Daoy (cell line): ENCODE measurements around the gene FBXW5. TPM values are rescaled to one million over a fixed set of nuclear protein-coding genes. Genes with fewer than 3 reads are reported as not detected.

Source experiments
- DNase-seq: peaks from one replicate; pipeline ENCODE4 v3.0.0-alpha.2; 2015; ENCODE audit warnings: low read depth
- total RNA-seq: library from RNA; depleted of rRNA; stranded (reverse); fragments of >200 nt; shearing (Covaris generic); gene quantifications from 2 replicates; pipeline ENCODE4 v1.2.3, GENCODE V29; 2014

The FBXW5 gene
- total RNA-seq, 1 experiment from 2014 or later, result 99.2 TPM

DNA sequence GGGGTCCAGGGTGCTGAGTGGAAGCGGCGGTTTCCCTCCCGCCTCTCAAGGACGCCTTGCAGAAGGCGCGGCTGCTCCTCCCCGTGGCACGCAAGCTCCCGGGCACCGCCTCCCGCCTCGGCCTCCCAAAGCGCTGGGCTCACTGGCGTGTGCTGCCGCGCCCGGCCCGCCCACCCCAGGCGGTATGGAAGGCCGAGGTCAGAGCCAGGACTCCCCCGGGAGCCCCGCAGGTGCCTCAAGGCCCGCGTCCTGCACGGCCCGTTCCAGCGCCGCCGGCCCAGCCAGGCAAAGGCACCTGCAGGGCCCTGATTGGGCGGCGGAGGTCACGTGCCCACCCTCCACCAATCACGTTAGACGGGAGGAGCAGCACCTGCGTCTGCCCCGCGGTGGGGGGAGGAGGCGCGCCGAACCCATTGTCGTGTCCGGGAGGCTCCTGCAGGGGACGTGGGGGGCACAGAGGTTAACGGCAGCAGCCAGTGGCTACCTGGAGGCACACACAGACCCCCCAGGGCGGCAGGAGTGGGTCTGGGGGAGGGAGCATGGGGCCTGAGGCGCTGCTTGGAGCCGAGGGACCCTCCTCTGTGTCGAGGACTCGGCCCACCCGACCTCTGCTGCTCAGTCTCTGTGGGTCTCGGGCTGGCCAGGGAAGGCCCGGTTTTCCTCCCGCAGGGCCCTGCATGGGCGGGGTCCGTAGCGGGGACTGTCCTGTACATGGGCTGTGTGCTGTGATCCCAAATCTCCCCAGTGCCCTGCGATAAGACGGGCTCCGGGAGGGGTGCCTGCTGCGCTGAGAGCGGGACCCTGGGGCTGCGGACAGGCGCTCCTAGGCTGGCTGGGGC lies 5.5 kb upstream of the FBXW5 start:
- peak; percentile 98 for DNase-seq

DNA sequence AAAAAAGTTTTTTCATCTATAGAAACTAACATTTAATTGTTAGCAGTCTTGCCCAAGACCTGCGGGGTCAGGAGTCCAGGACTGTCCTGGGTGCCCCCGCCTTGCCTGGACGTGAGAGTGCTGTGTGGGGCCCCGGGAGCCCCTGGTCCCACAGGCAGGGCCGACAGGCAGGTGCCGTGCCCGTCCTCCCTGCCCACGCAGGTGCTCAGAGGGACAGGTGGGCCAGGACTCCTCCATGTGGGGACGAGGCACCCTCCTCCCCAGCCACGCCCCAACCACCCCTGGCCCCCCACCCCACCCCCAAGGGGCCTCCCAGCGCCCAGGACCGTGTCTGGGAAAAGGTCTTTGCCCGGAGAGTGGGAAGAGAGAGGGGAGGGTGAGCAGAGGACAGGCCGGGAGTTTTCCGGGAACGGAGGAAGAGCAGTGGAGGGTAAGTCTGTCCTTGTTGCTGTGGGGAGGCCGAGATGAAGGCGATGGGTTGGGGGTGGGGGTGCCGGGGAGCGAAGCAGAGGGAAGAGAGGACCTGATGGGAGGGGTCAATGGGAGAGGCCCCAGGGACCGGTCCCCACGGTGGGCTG lies 4.8 kb upstream of the FBXW5 start:
- no peak for DNase-seq

DNA sequence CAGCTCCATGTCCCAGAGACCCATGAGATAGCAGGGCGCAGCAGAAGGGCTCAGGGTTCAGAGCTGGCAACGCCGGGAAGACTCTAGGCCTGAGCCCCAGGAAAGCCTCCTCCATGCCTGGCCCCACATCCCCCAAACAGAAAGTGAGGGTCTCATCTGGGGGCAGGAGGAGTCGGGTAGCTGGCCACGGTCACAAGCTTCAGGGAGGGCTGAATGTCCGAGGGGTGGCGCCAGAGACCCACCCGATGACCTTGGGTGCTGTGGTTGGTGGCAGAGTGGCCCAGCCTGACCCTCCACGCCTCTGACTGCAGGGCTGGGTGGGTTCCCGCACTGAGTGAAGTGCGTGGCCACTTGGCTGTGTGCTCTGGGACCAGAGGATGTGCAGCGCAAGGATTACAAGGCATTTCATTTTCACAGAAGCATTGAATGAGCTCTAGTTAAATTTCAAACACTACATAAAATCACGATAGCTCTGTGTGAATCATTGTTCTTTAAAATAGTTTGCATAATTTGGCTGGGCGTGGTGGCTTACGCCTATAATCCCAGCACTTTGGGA lies 3.5 kb upstream of the FBXW5 start:
- peak; percentile 67 for DNase-seq

DNA sequence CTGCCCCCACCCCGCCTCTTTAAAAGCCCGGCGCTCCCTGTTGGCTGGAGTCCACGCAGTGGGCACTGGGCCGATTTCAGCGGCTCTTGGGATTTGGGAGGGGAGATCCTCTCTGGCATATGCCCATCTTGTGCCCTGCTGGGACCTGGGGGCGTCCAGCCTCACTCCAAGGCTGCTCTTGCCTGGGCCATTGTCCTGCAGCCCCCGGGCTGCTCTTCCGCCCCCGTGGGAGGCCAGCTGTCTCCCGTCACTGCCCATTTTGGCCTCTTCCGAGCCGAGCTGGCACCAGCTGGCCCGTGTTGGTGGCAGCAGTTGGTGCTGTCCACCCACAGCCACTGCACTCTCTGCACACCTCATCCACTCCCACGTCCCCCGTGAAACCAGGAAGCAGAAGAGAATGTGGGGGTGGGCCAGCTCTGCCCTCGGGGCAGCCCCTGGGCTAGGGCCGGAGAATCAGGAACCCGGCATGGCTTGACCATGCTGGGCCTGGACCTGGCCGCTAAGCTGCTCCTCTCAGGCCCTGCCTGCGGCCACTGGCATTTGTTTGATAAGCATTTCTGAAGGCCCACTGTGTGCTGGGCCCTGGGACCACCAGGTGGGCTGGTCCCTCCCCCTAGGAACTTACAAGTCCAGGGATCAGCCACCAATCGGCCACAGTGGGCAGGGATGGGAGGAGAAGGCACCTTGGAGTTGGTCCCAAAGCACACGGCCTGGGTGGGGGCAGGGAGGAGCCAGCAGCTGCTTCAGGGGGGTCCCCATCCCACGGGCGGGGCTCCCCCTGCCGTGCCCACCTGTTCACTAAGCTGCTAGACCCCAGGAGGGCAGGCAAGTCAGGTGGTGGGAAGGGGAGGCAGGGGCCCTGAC lies 2.7 kb upstream of the FBXW5 start:
- DNase-seq, result no peak

DNA sequence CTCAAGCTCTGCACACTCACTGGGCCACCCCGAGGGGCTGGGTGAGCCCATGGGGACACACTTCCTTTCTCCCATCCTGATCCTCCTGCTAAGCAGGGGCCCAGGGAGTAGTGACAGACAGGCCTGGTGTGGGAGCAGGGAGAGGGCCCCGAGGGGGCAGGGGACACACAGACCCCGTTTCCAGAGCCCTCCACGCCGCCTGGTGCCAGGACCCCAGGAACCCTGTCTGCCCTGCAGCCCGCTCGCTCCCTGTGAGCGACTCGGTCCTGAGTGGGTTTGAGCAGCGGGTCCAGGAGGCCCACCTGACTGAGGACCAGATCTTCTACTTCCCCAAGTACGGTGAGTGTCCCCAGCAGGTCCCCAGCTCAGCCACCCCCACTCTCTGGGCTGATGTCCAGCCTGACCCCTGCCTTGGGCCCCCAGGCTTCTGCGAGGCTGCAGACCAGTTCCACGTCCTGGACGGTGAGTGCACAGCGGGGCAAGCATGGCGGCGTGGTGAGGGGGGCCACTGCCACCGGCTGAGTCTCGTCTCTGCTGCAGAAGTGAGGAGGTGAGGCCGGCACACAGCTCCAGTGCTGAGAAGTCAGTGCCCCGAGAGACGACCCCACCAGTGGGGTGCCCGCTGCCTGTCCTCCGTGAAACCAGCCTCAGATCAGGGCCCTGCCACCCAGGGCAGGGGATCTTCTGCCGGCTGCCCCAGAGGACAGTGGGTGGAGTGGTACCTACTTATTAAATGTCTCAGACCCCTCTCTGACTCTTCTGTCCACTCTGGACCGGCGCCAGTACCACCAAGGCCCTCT lies 1.9 kb upstream of the FBXW5 start:
- DNase-seq, result no peak

DNA sequence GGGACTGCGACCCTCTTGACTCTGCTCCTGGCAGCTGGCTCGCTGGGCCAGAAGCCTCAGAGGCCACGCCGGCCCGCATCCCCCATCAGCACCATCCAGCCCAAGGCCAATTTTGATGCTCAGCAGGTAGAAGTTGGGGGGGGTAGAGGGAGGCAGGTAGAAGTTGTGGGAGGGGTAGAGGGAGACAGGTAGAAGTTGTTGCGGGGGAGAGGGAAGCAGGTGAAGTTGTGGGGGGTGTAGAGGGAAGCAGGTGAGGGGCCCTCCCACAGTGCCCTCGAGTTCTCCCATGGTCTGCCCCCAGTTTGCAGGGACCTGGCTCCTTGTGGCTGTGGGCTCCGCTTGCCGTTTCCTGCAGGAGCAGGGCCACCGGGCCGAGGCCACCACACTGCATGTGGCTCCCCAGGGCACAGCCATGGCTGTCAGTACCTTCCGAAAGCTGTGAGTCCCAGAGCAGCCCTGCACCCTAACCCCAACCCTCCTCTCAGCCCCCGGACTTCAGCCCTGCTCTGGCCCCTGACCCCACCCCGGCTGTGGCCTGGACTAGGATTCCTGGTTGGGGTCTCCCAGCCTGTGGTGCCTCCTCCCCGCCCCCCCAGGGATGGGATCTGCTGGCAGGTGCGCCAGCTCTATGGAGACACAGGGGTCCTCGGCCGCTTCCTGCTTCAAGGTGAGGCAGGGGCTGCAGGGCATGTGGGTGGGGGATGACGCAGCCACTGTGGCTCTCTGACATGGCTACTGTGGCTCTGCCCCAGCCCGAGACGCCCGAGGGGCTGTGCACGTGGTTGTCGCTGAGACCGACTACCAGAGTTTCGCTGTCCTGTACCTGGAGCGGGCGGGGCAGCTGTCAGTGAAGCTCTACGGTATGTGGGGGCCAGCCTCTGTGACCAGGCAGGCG lies 1.0 kb upstream of the FBXW5 start:
- no peak for DNase-seq

DNA sequence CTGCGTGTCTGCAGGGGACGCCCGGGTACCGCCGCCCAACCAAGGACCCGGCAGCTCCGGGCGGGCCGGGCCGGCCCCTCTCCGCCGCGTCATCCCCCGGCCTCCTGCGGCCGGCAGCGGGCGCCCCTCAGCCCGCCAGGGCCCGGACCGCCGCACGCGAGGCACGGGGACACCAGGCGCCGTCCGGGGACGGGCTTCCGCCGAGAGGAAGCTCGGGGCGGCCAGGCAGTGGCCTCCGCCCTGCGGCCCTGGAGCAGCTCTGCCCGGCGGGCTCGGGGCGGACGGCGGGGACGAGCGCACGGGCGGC lies 373 bp downstream of the FBXW5 start:
- DNase-seq, result no peak

DNA sequence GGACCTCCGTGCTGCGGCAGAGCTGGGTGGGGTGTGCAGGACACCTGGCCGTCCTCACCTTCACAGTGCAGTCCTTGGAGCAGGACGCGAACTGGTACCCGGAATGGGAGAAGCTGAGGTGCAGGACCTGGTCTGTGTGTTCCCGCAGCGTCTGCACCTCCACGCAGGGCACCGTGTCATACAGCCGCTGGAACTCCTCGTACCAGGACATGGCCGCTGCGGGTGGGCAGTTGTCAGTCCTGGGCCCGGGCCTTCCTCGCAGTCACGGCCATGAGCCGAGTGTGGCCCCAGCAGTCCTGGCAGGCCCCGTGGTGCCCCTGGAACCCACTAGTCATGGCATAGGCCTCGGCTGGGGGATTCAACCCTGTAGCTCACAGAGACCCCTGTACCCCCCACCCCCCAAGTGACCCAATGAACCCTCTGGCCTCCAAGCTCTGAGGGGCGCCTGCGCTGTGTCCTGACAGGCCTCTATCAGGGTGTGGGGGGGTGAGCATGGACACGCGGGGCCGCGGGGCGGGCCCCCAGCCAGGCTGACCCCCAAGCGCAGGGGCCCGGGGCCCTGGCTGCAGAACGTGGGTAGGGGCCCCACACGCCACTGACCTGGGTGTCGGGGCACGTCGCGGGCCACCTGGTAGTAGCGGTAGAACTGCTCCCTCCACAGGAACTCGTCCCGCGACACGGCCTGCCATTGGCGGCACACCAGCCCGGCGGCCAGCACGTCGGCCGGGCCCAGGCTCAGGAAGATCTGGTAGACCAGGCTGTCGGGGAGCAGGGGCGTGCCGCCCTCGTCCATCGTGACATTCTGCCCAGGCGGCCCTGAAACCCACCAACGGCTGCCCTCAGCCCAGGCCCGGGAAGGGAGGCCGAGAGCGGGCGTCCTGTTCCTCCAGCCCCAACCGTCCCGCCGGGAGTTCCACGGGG lies 987 bp downstream of the FBXW5 start:
- peak; percentile 69 for DNase-seq

DNA sequence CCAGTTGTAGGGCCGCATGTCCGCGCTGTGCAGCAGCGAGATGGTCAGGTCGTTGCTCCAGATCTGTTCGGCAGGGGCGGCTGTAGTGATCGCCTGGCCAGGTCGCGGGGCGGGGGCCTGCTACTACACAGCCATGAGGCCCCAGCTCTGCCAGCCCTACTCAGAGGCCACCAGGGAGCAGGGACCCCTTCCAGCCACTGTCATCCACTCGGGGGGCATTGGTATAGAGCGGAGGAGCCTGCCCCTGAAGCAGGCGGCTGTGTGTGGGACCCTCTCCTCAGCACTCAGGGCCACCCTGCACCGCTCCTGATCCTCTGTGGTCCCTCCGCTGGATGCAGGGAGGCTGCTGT lies 1.7 kb downstream of the FBXW5 start:
- DNase-seq, result no peak

DNA sequence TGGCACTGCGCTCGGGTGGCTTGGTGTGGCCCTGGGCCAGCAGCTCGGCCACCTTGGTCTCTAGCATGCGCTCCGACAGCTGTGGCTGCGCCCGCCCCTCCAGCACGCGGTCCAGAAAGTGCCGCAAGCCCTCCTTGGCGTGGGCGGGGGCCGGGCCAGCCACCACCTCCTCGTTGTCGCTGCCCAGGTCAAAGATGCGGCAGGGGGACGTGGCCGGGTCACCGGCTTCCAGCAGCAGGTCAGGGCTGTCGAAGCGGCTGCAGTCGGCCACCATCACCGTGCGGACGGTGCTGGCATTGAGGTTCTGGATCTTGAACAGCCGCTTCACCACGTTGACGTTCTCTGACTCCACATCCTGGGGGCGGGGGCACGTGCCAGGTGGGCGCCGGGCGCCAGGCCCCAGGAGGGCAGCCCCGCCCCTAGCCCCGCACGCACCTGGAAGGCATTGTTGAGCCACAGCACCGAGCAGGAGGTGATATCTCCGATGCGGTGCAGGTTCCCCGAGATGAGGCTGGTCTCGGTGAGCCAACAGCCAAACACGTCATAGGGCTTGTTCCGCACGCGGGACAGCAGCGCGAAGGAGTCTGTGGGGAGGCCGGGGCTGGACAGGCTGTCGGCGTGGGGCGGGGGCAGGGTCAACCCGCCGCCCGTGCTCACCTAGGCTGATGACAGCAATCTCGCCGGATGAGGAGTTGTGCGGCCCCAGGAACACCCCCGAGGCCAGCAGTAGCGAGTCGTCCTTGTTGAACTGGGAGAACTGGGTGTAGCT lies 2.2 kb downstream of the FBXW5 start:
- no peak for DNase-seq

DNA sequence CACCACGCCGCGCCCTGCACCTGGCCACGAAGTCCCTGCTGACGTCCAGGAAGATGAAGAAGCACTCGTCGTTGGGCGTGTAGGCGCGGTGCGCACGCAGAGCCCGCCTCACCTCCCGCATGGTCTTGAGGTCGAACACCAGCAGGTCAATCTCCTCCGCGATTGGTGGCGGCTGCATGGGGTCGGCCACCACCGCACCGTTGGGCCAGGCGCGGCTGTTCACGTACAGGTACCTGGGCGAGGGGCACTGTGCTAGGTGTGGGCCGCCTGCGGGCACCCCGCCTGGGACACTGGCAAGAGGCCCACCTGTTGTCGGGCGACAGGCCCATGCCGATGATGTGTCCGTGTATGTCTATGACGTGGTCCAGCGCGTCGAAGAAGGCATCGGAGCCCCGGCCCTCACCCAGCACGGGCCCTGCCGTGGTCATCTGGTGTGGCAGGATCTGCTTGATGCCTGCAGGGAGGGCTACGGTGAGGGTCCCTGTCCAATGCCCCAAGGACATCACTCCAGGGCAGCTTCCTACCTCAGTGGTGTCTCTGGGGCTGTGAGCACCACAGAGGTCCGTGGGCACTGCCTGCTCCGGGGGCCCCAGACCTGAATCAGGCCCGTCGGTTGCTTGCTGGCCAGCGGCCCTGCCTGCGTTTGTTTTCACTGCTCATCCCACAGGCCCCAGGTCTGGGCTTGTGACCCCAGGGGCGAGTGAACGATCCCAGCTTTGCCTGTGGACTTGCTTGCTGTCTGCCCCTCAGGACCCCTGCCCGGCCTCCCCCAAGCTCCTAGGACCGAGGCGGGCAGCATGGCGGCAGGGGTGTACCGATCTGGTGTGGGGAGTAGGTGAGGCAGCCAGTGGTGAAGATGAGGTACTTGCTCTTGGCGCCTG lies 3.1 kb downstream of the FBXW5 start:
- no peak for DNase-seq

DNA sequence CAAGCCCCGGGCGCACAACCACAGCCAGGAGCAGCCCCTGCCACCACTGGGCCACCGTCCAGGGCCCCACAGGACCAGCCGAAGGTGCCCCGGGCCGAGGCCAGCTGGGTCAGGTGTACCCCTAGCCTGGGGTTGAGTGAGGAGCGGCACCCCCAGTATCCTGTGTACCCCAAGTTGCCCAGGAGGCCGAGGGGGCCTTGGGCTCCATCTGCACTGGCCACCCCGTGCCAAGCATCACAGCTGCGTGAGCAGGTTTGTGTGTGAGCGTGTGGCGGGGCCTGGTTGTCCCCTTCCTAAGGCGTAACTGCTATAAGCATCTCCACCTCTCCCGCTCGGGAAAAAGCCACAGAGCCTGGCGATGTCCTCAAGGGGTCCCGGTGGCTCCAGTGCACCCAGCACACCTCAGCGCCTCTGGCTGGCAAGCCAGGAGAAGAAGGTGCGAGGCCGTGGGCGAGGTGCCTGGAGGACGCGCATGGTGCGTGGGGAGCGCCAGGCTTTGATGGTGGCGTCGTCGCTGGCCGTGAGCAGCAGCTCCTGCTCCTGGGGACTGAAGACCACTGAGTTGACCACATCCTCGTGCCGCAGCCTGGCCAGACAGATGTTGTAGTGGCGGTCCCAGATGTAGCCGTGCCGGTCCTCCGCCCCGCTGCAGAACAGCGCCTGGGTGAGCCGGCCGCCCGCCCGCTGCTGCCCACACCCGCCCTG lies 3.9 kb downstream of the FBXW5 start:
- no peak for DNase-seq

DNA sequence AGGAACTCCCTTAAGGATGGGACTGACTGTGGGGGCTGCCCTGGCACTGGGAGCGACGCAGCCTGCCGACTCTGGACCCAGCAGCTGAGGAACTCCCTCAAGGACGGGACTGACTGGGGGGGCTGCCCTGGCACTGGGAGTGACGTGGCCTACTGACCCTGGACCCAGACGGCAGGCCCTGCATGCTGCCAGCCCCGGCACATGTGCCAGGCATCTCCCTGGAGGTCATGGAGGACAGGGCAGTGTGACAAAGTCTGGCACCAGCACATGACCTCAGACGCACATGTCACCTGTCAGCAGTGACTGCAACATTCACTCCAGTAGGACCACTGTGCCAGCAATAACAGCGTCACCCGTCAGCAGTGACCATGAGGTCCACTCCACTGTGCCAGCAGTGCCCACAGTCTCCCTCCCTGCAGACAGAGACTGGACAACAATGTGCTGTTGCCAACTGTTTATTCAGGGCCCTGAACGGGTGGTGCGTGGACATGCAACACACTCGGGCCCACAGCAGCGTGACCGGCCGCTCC lies 4.5 kb downstream of the FBXW5 start:
- DNase-seq, result no peak

DNA sequence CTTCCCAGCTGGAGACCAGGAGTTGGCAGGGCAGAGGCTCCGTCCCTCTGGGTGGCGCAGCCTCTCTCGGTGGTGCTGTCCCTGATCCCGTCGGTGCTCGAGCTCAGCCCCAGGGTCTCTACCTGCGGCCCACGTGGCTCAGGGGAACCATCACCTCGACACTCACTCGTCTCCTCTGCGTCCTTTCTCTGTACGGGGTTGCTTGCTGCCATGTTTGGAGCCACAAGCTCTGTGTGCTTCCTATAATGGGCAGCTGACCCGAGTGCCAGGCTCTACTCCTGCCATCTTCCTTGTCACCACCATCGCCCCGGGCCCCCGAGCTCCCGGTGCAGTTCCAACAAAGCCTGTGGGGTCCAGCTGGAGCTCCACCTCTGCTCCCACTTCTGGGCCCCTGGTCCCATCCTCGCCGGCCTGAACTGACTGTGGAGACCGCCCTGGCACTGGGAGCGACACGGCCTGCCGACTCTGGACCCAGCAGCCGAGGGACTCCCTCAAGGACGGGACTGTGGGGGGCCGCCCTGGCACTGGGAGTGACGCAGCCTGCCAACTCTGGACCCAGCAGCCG lies 5.0 kb downstream of the FBXW5 start:
- no peak for DNase-seq

DNA sequence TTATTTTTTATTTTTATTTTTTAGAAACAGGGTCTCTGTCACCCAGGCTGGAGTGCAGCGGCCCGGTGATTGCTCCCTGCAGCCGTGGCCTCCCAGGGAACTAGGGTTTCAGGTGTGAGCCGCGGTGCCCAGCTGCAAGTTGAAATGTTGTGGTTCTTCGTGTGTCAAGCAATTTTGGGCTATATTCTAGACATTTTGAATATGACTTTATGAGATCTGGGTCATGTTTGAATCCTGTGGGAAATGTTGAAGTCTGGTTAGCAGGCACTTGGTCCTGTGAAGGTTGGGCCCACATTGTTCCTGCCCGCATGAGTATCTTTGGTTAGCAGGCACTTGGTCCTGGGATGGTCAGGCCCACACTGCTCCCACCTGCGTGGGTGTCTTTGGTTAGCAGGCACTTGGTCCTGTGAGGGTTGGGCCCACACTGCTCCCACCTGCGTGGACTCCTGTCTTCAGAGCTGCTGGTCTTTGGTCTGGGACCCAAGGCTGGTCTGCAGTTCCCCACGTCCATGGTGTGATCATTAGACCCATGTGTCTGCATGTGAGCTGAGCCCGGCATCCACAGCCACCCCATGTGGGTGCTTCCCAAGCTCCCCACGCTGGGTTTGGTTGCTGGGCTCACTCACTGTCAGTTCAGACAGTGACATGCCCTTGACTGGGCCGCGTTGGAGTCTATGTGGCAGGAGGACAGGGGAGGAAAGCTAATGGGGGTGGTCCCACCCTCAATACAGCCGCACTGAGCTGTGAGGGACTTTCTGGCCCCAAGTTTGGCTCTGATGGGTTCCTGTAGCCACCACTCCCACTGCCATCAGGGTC lies 7.1 kb downstream of the FBXW5 start:
- no peak for DNase-seq
